K562 (cell line): Measurements from ENCODE around the gene RAD23B. TPM values are rescaled to one million over a fixed set of nuclear protein-coding genes. Genes with fewer than 3 reads are reported as not detected.

ENCODE experiments used
- BCLAF1 ChIP-seq, 2 experiments: fragments of 450-650 bp in 1 of 2; IDR thresholded peaks; 2 replicates each; pipeline ENCODE4 v1.6.1; 2011 to 2017; ENCODE audit warnings: low read depth in 2 of 2, antibody characterized with exemption in 1 of 2, borderline replicate concordance in 1 of 2, low read length in 1 of 2, mild to moderate bottlenecking in 1 of 2, mixed read lengths in 1 of 2; ENCODE audit not compliant: control insufficient read depth in 1 of 2
- BDP1 ChIP-seq: IDR thresholded peaks from 3 replicates; pipeline ENCODE4 v1.6.1; 2011; ENCODE audit not compliant: insufficient read length, insufficient read depth
- ESRRB ChIP-seq: fragments of 250-450 bp; sonication (Bioruptor Pico); IDR thresholded peaks from 2 replicates; pipeline ENCODE4 v1.5.0; 2020; ENCODE audit warnings: mild to moderate bottlenecking, moderate library complexity, borderline replicate concordance
- GTF2E2 ChIP-seq: fragments of 200-800 bp; sonication (Bioruptor generic); IDR thresholded peaks from 2 replicates; pipeline ENCODE4 v1.6.1; 2016; ENCODE audit warnings: missing genetic modification characterization, missing compliant biosample characterization
- HMG20B ChIP-seq: fragments of 250-450 bp; sonication (Bioruptor Pico); IDR thresholded peaks from 2 replicates; pipeline ENCODE4 v1.5.0; 2021; ENCODE audit warnings: mild to moderate bottlenecking
- MEF2A ChIP-seq: IDR thresholded peaks from 2 replicates; pipeline ENCODE4 v1.6.1; 2011; ENCODE audit warnings: low read depth, mild to moderate bottlenecking, low read length, moderate library complexity; ENCODE audit not compliant: control insufficient read depth
- NFYB ChIP-seq: IDR thresholded peaks from 2 replicates; pipeline ENCODE4 v1.6.1; 2011; ENCODE audit warnings: mild to moderate bottlenecking, moderate library complexity; ENCODE audit not compliant: insufficient read length; ENCODE audit errors: extremely low read depth
- NR2F6 ChIP-seq: fragments of 450-650 bp; formaldehyde crosslinking; IDR thresholded peaks from 2 replicates; pipeline ENCODE4 v1.4.0; 2020; ENCODE audit warnings: mild to moderate bottlenecking
- POLR3G ChIP-seq: IDR thresholded peaks from 2 replicates; pipeline ENCODE4 v1.6.1; 2011; ENCODE audit not compliant: insufficient read length, insufficient replicate concordance; ENCODE audit errors: extremely low read depth
- TOE1 ChIP-seq, 2 experiments: fragments of 450-650 bp in 1 of 2; sonication (generic) in 1 of 2; formaldehyde crosslinking in 1 of 2; IDR thresholded peaks; 2 replicates each; pipeline versions ENCODE4 v1.7.1 to v1.8.0; 2016 to 2022; ENCODE audit warnings: borderline replicate concordance in 2 of 2, mild to moderate bottlenecking in 2 of 2, antibody characterized with exemption in 1 of 2, inconsistent platforms in 1 of 2, low read depth in 1 of 2, missing genetic modification reagents in 1 of 2, moderate library complexity in 1 of 2
- polyA plus RNA-seq, 8 experiments: library from polyadenylated mRNA; depleted of rRNA in 4 of 8; stranded (reverse) in 5 of 8; unstranded in 3 of 8; fragments of >200 nt; fragmentation: Nextera tagmentation in 2 of 8; fragmentation: Illumina TruSeq in 1 of 8; extraction: Ambion mirVana in 2 of 8; extraction: Trizol in 1 of 8; gene quantifications; 2 replicates each; pipeline versions ENCODE4 v1.2.1 to v1.2.3, GENCODE V29; 2011 to 2014; ENCODE audit warnings: inconsistent platforms in 1 of 8, missing spikeins in 1 of 8
- total RNA-seq, 7 experiments: library from RNA; depleted of rRNA in 6 of 7; stranded (reverse); fragments of >200 nt in 6 of 7; fragmentation: Illumina TruSeq in 2 of 7; extraction: Trizol in 2 of 7; gene quantifications; 2 replicates each; pipeline versions ENCODE4 v1.2.1 to v1.2.3, GENCODE V29; 2011 to 2021; ENCODE audit warnings: low replicate concordance in 1 of 7
- TF ChIP-seq, protein P1 (sequence below): fragments of 450-650 bp; IDR thresholded peaks from 2 replicates; pipeline ENCODE4 v1.6.1; 2016; ENCODE audit warnings: mild to moderate bottlenecking, moderate library complexity

The RAD23B gene
- total and polyA plus RNA-seq, 9 of the 15 experiments (the other 6 are each of a cell fraction or from before 2014, with no cell fraction given), result 14.5 to 184 (median 114) TPM

DNA sequence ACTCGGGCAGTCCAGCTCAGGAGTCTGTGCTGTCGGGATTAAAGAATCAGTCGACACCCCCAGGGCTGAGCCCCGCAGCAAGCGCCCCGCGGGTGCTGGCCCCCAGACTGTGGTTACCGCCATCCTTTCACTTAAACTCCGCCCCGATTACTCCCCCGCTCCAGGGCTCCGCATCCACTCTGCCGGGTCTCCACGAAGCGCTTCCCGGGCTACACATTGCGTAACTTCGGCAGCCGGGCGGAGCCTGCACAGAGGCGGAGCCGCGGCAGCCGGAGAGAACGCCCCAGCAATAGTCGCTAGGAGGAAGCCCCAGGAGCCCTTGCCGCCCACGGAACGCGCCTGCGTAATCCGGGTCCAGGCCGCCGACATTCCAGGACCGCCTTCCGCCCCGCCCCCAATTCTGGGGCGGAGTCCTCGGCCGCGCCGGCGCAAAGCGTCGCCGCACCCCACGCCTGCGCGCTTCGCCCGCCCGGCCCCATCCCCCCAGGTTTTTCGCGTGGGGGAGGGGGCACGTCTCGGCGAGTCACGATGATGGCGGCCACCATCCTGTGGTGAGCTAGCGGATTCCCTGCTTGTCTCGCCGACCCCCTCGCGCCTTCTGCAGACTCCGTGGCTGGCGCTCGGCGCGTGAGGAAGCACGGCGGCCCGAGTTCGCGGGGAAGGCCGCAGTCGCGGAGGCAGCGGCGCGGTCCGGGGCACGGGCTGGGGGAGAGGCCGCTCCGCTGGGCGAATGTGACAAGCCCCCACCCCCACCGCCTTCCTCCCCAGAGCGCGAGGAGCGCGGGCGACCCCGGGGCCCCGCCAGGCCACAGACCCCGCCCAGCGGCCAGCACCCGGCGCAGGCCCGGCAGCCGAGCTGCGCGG is at the start of gene RAD23B (continued):
- TF ChIP-seq, protein P1, sequence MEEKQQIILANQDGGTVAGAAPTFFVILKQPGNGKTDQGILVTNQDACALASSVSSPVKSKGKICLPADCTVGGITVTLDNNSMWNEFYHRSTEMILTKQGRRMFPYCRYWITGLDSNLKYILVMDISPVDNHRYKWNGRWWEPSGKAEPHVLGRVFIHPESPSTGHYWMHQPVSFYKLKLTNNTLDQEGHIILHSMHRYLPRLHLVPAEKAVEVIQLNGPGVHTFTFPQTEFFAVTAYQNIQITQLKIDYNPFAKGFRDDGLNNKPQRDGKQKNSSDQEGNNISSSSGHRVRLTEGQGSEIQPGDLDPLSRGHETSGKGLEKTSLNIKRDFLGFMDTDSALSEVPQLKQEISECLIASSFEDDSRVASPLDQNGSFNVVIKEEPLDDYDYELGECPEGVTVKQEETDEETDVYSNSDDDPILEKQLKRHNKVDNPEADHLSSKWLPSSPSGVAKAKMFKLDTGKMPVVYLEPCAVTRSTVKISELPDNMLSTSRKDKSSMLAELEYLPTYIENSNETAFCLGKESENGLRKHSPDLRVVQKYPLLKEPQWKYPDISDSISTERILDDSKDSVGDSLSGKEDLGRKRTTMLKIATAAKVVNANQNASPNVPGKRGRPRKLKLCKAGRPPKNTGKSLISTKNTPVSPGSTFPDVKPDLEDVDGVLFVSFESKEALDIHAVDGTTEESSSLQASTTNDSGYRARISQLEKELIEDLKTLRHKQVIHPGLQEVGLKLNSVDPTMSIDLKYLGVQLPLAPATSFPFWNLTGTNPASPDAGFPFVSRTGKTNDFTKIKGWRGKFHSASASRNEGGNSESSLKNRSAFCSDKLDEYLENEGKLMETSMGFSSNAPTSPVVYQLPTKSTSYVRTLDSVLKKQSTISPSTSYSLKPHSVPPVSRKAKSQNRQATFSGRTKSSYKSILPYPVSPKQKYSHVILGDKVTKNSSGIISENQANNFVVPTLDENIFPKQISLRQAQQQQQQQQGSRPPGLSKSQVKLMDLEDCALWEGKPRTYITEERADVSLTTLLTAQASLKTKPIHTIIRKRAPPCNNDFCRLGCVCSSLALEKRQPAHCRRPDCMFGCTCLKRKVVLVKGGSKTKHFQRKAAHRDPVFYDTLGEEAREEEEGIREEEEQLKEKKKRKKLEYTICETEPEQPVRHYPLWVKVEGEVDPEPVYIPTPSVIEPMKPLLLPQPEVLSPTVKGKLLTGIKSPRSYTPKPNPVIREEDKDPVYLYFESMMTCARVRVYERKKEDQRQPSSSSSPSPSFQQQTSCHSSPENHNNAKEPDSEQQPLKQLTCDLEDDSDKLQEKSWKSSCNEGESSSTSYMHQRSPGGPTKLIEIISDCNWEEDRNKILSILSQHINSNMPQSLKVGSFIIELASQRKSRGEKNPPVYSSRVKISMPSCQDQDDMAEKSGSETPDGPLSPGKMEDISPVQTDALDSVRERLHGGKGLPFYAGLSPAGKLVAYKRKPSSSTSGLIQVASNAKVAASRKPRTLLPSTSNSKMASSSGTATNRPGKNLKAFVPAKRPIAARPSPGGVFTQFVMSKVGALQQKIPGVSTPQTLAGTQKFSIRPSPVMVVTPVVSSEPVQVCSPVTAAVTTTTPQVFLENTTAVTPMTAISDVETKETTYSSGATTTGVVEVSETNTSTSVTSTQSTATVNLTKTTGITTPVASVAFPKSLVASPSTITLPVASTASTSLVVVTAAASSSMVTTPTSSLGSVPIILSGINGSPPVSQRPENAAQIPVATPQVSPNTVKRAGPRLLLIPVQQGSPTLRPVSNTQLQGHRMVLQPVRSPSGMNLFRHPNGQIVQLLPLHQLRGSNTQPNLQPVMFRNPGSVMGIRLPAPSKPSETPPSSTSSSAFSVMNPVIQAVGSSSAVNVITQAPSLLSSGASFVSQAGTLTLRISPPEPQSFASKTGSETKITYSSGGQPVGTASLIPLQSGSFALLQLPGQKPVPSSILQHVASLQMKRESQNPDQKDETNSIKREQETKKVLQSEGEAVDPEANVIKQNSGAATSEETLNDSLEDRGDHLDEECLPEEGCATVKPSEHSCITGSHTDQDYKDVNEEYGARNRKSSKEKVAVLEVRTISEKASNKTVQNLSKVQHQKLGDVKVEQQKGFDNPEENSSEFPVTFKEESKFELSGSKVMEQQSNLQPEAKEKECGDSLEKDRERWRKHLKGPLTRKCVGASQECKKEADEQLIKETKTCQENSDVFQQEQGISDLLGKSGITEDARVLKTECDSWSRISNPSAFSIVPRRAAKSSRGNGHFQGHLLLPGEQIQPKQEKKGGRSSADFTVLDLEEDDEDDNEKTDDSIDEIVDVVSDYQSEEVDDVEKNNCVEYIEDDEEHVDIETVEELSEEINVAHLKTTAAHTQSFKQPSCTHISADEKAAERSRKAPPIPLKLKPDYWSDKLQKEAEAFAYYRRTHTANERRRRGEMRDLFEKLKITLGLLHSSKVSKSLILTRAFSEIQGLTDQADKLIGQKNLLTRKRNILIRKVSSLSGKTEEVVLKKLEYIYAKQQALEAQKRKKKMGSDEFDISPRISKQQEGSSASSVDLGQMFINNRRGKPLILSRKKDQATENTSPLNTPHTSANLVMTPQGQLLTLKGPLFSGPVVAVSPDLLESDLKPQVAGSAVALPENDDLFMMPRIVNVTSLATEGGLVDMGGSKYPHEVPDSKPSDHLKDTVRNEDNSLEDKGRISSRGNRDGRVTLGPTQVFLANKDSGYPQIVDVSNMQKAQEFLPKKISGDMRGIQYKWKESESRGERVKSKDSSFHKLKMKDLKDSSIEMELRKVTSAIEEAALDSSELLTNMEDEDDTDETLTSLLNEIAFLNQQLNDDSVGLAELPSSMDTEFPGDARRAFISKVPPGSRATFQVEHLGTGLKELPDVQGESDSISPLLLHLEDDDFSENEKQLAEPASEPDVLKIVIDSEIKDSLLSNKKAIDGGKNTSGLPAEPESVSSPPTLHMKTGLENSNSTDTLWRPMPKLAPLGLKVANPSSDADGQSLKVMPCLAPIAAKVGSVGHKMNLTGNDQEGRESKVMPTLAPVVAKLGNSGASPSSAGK, result no peak
- TF ChIP-seq HMG20B (CRISPR knock-in tag), result no peak
- TF ChIP-seq BCLAF1 (IDR thresholded peaks at IDR 0.05; ENCODE audit: borderline replicate concordance in 1 of 2, control insufficient read depth in 1 of 2, low read depth in 2 of 2, low read length in 1 of 2), result no peak
- peak; percentile 28; the same call in 1 of the 2 replicates for TF ChIP-seq GTF2E2 (tag)
- TF ChIP-seq ESRRB (CRISPR knock-in tag), result no peak
- no peak for TF ChIP-seq NR2F6 (CRISPR knock-in tag)
- no peak for TF ChIP-seq BDP1
- TF ChIP-seq TOE1 (IDR thresholded peaks at IDR 0.05; ENCODE audit: borderline replicate concordance), result no peak
- TF ChIP-seq TOE1 (CRISPR knock-in tag; IDR thresholded peaks at IDR 0.05; ENCODE audit: borderline replicate concordance, low read depth), result no peak
- TF ChIP-seq MEF2A, result no peak
- no peak for TF ChIP-seq NFYB
- TF ChIP-seq POLR3G, result no peak
